Ishikawa (cell line): ENCODE measurements around the gene CLEC17A.

Experiments used
- CEBPB ChIP-seq: IDR thresholded peaks from 2 replicates; pipeline ENCODE4 v1.6.1; 2012
- CREB1 ChIP-seq: IDR thresholded peaks from 2 replicates; pipeline ENCODE4 v1.6.1; 2012; ENCODE audit warnings: low read depth
- EGR1 ChIP-seq: IDR thresholded peaks from 2 replicates; pipeline ENCODE4 v1.6.1; 2012
- EP300 ChIP-seq: IDR thresholded peaks from 2 replicates; pipeline ENCODE4 v1.6.1; 2012; ENCODE audit warnings: borderline replicate concordance
- FOXM1 ChIP-seq: IDR thresholded peaks from 2 replicates; pipeline ENCODE4 v1.6.1; 2012; ENCODE audit warnings: low read depth, borderline replicate concordance
- NFIC ChIP-seq: IDR thresholded peaks from 2 replicates; pipeline ENCODE4 v1.6.1; 2012
- RAD21 ChIP-seq: IDR thresholded peaks from 2 replicates; pipeline ENCODE4 v1.6.1; 2012; ENCODE audit warnings: low read depth
- TAF1 ChIP-seq: IDR thresholded peaks from 2 replicates; pipeline ENCODE4 v1.6.1; 2012; ENCODE audit warnings: low read depth, mild to moderate bottlenecking
- TCF12 ChIP-seq: IDR thresholded peaks from 2 replicates; pipeline ENCODE4 v1.6.1; 2012; ENCODE audit warnings: low read depth
- TEAD4 ChIP-seq: IDR thresholded peaks from 2 replicates; pipeline ENCODE4 v1.6.1; 2012
- YY1 ChIP-seq: IDR thresholded peaks from 2 replicates; pipeline ENCODE4 v1.6.1; 2012; ENCODE audit warnings: low read depth
- ZBTB7A ChIP-seq: IDR thresholded peaks from 2 replicates; pipeline ENCODE4 v1.6.1; 2012; ENCODE audit warnings: low read depth
- TF ChIP-seq, protein P1 (sequence below): IDR thresholded peaks from 2 replicates; pipeline ENCODE4 v1.6.1; 2012
- TF ChIP-seq, protein P2 (sequence below): IDR thresholded peaks from 2 replicates; pipeline ENCODE4 v1.6.1; 2012
- TF ChIP-seq, protein P3 (sequence below): IDR thresholded peaks from 2 replicates; pipeline ENCODE4 v1.6.1; 2012; ENCODE audit warnings: low read depth, mild to moderate bottlenecking

The CLEC17A gene, protein sequence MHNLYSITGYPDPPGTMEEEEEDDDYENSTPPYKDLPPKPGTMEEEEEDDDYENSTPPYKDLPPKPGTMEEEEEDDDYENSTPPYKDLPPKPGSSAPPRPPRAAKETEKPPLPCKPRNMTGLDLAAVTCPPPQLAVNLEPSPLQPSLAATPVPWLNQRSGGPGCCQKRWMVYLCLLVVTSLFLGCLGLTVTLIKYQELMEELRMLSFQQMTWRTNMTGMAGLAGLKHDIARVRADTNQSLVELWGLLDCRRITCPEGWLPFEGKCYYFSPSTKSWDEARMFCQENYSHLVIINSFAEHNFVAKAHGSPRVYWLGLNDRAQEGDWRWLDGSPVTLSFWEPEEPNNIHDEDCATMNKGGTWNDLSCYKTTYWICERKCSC

DNA sequence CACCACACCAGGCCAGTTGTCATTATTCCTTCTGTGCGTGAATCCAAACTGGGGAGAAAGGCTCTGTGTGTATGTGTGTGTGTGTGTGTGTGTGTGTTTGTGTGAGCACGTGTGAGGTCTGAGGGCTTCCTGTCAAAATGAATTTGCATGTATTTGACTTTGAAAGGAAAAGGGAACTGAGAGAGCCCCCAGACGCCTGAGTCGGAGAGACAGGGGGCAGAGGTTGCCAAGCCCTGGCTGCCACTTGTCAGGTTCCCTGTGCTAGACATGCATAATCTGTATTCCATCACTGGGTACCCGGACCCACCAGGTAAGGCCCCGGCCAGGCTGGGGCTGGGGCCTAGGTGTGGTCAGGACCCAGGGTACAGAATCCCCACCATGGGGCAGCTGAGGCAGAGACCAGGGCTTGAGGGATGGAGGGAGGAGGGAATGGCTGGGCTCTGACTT lies at the start of gene CLEC17A:
CLEC17A (plus strand) TSS at position 191 of the 447 bp plus-strand sequence; CDS start at position 268, 77 bp downstream.
- TF ChIP-seq FOXM1 (no peak), TCF12 (no peak), RAD21 (no peak), CEBPB (no peak), EGR1 (no peak), TAF1 (no peak), NFIC (no peak), ZBTB7A (no peak), YY1 (no peak), TEAD4 (no peak), CREB1 (no peak), EP300 (no peak)
- TF ChIP-seq, protein P1, sequence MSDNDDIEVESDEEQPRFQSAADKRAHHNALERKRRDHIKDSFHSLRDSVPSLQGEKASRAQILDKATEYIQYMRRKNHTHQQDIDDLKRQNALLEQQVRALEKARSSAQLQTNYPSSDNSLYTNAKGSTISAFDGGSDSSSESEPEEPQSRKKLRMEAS = no peak
- TF ChIP-seq, protein P2, sequence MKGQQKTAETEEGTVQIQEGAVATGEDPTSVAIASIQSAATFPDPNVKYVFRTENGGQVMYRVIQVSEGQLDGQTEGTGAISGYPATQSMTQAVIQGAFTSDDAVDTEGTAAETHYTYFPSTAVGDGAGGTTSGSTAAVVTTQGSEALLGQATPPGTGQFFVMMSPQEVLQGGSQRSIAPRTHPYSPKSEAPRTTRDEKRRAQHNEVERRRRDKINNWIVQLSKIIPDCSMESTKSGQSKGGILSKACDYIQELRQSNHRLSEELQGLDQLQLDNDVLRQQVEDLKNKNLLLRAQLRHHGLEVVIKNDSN = no peak
- TF ChIP-seq, protein P3, sequence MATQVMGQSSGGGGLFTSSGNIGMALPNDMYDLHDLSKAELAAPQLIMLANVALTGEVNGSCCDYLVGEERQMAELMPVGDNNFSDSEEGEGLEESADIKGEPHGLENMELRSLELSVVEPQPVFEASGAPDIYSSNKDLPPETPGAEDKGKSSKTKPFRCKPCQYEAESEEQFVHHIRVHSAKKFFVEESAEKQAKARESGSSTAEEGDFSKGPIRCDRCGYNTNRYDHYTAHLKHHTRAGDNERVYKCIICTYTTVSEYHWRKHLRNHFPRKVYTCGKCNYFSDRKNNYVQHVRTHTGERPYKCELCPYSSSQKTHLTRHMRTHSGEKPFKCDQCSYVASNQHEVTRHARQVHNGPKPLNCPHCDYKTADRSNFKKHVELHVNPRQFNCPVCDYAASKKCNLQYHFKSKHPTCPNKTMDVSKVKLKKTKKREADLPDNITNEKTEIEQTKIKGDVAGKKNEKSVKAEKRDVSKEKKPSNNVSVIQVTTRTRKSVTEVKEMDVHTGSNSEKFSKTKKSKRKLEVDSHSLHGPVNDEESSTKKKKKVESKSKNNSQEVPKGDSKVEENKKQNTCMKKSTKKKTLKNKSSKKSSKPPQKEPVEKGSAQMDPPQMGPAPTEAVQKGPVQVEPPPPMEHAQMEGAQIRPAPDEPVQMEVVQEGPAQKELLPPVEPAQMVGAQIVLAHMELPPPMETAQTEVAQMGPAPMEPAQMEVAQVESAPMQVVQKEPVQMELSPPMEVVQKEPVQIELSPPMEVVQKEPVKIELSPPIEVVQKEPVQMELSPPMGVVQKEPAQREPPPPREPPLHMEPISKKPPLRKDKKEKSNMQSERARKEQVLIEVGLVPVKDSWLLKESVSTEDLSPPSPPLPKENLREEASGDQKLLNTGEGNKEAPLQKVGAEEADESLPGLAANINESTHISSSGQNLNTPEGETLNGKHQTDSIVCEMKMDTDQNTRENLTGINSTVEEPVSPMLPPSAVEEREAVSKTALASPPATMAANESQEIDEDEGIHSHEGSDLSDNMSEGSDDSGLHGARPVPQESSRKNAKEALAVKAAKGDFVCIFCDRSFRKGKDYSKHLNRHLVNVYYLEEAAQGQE = no peak

DNA sequence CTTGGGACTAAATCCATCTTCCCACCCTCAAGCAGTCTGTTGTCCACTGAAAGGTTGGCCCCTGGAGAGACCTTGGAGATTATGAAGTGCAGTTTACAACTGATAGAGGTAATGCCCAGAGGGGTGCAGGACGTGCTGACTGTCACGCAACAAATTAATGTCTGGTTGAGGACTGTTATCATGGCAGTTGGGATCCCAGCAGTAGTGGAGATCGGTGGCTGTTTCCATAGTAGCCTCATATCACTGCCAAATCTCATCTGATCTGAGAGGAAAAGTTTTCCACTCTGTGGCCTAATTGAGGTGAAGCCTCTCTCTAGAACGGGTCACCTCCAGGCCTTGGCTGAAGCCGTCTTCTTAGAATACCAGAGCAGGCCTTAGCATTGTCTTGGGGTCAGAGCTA lies 49.4 kb upstream of the CLEC17A start:
- TF ChIP-seq, protein P2 = no peak
- TF ChIP-seq TAF1 = no peak
- TF ChIP-seq RAD21 = no peak
- TF ChIP-seq, protein P1 = no peak
- TF ChIP-seq CREB1 = no peak
- TF ChIP-seq FOXM1 = no peak
- no peak for TF ChIP-seq ZBTB7A
- no peak for TF ChIP-seq TCF12
- no peak for TF ChIP-seq EGR1
- TF ChIP-seq NFIC = no peak
- no peak for TF ChIP-seq EP300
- no peak for TF ChIP-seq CEBPB
- TF ChIP-seq TEAD4 = no peak
- no peak for TF ChIP-seq YY1
- TF ChIP-seq, protein P3 = no peak

DNA sequence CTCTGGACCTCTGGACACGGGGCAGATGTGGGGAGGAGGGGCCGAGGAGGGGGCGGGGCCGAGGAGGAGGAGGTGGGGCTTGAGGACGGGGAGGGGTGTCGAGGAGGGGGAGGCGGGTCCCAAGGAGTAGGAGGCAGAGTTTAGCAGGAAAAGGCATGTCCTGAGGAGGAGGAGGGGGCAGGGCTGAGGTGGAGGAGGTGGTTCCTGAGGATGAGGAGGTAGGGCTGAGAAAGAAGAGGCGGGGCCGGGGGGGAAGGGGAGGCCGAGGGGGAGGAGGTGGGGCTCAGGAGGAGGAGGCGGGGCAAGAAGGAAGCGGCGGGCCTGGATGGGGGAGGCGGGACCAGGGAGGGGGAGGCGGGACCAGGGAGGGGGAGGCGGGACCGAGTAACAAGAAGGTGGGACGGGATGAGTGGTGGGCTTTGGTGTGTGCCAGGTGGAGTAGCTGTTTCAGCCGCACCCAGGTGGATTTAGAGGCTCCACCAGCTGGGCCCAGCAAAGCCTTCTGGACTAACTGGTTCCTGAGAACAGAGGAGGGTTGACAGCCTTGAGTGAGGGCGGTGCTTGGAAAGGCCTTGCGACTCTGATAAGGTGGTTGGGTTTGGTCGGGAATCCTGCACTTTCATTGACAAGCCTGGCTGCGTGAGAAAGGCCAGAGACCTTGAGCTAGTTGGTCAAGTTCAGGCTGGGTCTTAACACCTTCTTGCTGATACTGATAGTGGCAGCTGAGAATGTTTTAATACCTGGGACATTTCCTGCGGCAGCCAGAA lies 45.8 kb upstream of the CLEC17A start:
- TF ChIP-seq TAF1 (no peak), NFIC (no peak), TEAD4 (no peak), EGR1 (no peak), RAD21 (no peak)
- TF ChIP-seq, protein P1 = no peak
- TF ChIP-seq, protein P2 = no peak

DNA sequence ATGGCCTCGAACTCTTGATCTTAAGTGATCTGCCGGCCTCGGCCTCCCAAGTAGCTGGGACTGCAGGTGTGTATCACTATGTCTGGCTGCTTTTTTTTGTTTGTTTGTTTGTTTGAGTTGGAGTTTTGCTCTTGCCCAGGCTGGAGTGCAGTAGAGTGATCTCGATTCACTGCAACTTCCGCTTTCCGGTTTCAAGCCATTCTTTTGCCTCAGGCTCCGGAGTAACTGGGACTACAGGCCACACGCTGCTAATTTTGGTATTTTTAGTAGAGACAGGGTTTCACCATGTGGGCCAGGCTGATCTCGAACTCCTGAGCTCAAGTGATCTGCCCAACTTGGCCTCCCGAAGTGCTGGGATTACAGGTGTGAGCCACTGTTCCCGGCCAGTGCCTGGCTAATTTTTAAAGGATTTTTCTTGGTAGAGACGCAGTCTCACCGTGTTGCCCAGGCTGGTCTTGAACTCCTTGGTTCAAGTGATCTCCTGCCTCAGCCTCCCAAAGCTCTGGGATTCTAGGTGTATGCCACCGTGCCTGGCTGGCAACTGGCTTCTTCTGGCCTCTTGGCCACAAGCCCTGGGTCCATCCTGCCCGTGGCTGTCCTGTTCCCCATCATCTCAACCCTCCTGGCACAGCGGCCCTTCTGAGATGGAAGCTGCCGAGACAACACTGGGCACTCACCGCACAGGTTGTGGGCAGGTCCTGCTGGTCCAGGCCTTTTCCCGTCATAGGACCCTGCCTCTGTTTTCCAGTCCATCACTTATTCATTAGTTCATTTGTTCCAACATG lies 42.0 kb upstream of the CLEC17A start:
- TF ChIP-seq CREB1 (no peak), RAD21 (no peak), CEBPB (no peak), TEAD4 (no peak), YY1 (no peak), FOXM1 (no peak), EP300 (no peak), TCF12 (no peak)
- TF ChIP-seq, protein P3 = no peak
- TF ChIP-seq, protein P1 = no peak
